VCaP (cell line): ENCODE measurements around the gene SENP5.

Experiments used
- H3K27ac ChIP-seq: fragments of 450-650 bp; 2 replicates; pipeline ENCODE4 v1.5.1; 2017
- CTCF ChIP-seq: fragments of 450-650 bp; conservative IDR thresholded peaks from 2 replicates; pipeline ENCODE4 v1.5.1; 2017; ENCODE audit warnings: mild to moderate bottlenecking, moderate library complexity

SENP5 gene

GRCh38 chr3:196875258-196875657, 7.5 kb downstream of the SENP5 start:
- no peak for TF ChIP-seq CTCF
- H3K27ac ChIP-seq, result no peak overlapping the region

- H3K27ac ChIP-seq, result no peak overlapping the region
- no peak for TF ChIP-seq CTCF
These were observed 15.6 kb downstream of the SENP5 start for GRCh38 chr3:196883361-196883760.

GRCh38 chr3:196886144-196886543, 18.4 kb downstream of the SENP5 start:
- no peak overlapping the region for H3K27ac ChIP-seq
- TF ChIP-seq CTCF, result no peak

- TF ChIP-seq CTCF, result no peak
- no peak overlapping the region for H3K27ac ChIP-seq
These were observed 22.4 kb downstream of the SENP5 start for GRCh38 chr3:196889844-196890708.

GRCh38 chr3:196894557-196895295, 27.0 kb downstream of the SENP5 start:
- no peak overlapping the region for H3K27ac ChIP-seq
- TF ChIP-seq CTCF, result no peak

GRCh38 chr3:196896229-196896628, 28.5 kb downstream of the SENP5 start:
- H3K27ac ChIP-seq, result no peak overlapping the region
- no peak for TF ChIP-seq CTCF

- H3K27ac ChIP-seq, result no peak overlapping the region
- no peak for TF ChIP-seq CTCF
These were observed 34.0 kb downstream of the SENP5 start for GRCh38 chr3:196901768-196902167.
